Measurements from ENCODE around the gene LCE1F.

Gene LCE1F

GRCh38 chr1:152777510-152778137, 2.7 kb downstream of the LCE1F start:
- Mint-ChIP-seq H3K4me3 (no peak overlapping the region), H3K9me3 (peaks cover 79% of the 10 kb centered on the region), H3K36me3 (ENCODE audit: low read depth) (no peaks in the 10 kb centered on the region), H3K4me1 (no peaks in the 10 kb centered on the region), H3K27me3 (ENCODE audit: low read depth, poor library complexity) (peaks cover 4% of the 10 kb centered on the region), H3K27ac (no peak overlapping the region)
- TF ChIP-seq, protein P1, sequence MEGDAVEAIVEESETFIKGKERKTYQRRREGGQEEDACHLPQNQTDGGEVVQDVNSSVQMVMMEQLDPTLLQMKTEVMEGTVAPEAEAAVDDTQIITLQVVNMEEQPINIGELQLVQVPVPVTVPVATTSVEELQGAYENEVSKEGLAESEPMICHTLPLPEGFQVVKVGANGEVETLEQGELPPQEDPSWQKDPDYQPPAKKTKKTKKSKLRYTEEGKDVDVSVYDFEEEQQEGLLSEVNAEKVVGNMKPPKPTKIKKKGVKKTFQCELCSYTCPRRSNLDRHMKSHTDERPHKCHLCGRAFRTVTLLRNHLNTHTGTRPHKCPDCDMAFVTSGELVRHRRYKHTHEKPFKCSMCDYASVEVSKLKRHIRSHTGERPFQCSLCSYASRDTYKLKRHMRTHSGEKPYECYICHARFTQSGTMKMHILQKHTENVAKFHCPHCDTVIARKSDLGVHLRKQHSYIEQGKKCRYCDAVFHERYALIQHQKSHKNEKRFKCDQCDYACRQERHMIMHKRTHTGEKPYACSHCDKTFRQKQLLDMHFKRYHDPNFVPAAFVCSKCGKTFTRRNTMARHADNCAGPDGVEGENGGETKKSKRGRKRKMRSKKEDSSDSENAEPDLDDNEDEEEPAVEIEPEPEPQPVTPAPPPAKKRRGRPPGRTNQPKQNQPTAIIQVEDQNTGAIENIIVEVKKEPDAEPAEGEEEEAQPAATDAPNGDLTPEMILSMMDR (IDR thresholded peaks at IDR 0.05), result no peak
- DNase-seq, result no peak

DNA sequence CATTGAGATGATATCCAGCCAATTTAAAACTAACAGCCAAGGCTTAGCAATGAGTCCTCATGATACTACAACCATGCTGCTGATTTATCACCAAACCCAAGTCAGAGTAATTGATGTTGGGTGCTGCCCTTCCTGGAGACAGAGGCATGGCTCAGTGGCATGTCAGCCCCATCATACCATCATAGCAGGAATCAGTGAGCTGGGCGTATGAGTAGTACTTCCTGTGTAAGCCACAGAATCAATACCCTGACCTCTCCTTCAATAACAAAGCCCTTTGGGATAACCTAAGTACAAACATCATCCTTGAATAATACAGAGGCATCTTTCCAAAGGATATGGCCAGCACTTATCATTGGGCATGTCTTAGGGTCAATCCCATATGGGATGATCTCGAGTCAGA, 8.2 kb downstream of the LCE1F start:
- Mint-ChIP-seq H3K9me3 (peaks cover 75% of the 10 kb centered on the region), H3K4me3 (no peak overlapping the region), H3K4me1 (no peaks in the 10 kb centered on the region), H3K27ac (no peak overlapping the region), H3K36me3 (ENCODE audit: low read depth) (no peaks in the 10 kb centered on the region), H3K27me3 (ENCODE audit: low read depth, poor library complexity) (no peaks in the 10 kb centered on the region)
- DNase-seq, result no peak
- TF ChIP-seq, protein P1 (IDR thresholded peaks at IDR 0.05), result no peak

- H3K27ac Mint-ChIP-seq, result no peak within 1 kb of the TSS
- TF ChIP-seq, protein P1 (IDR thresholded peaks at IDR 0.05), result no peak
- H3K4me3 Mint-ChIP-seq, result no peak within 1 kb of the TSS
- no peak for DNase-seq
- no peaks in the 10 kb centered on the region for H3K36me3 Mint-ChIP-seq (ENCODE audit: low read depth)
- no peaks in the 10 kb centered on the region for H3K27me3 Mint-ChIP-seq (ENCODE audit: low read depth, poor library complexity)
- peaks cover 78% of the 10 kb centered on the region for H3K9me3 Mint-ChIP-seq
- no peaks in the 10 kb centered on the region for H3K4me1 Mint-ChIP-seq
Measured at GRCh38 chr1:152786077-152786476, 11.1 kb downstream of the LCE1F start, which contains the start of gene LCE1E. Gene LCE1E, plus strand, starts transcription at chr1:152786257. Its CDS starts 1,043 bp downstream, at chr1:152787300.

GRCh38 chr1:152795686-152796085, 20.7 kb downstream of the LCE1F start:
- H3K9me3 Mint-ChIP-seq, result peaks cover 77% of the 10 kb centered on the region
- H3K27ac Mint-ChIP-seq, result no peak overlapping the region
- TF ChIP-seq, protein P1 (IDR thresholded peaks at IDR 0.05), result no peak
- H3K4me1 Mint-ChIP-seq, result no peaks in the 10 kb centered on the region
- no peaks in the 10 kb centered on the region for H3K36me3 Mint-ChIP-seq (ENCODE audit: low read depth)
- DNase-seq, result no peak
- H3K4me3 Mint-ChIP-seq, result no peak overlapping the region
- H3K27me3 Mint-ChIP-seq (ENCODE audit: low read depth, poor library complexity), result no peaks in the 10 kb centered on the region

- DNase-seq, result no peak
- Mint-ChIP-seq H3K36me3 (ENCODE audit: low read depth) (no peaks in the 10 kb centered on the region), H3K27ac (no peak within 1 kb of the TSS), H3K4me3 (no peak within 1 kb of the TSS), H3K9me3 (peaks cover 77% of the 10 kb centered on the region), H3K27me3 (ENCODE audit: low read depth, poor library complexity) (no peaks in the 10 kb centered on the region), H3K4me1 (no peaks in the 10 kb centered on the region)
- TF ChIP-seq, protein P1 (IDR thresholded peaks at IDR 0.05), result no peak
Measured at GRCh38 chr1:152796421-152796820, 21.5 kb downstream of the LCE1F start, which contains the start of gene LCE1D. Gene LCE1D, plus strand, starts transcription at chr1:152796721. Its CDS starts 1,074 bp downstream, at chr1:152797795.

GRCh38 chr1:152801333-152801732, 26.4 kb downstream of the LCE1F start:
- Mint-ChIP-seq H3K27ac (no peak overlapping the region), H3K36me3 (ENCODE audit: low read depth) (no peaks in the 10 kb centered on the region), H3K4me1 (no peaks in the 10 kb centered on the region), H3K9me3 (peaks cover 84% of the 10 kb centered on the region), H3K27me3 (ENCODE audit: low read depth, poor library complexity) (no peaks in the 10 kb centered on the region), H3K4me3 (no peak overlapping the region)
- no peak for DNase-seq
- TF ChIP-seq, protein P1 (IDR thresholded peaks at IDR 0.05), result no peak

Measured in nephron progenitor cell (in vitro differentiated cells).